Measurements from ENCODE around the gene TMEM217.

Gene TMEM217

GRCh38 chr6:37177935-37178517, 79.9 kb downstream of the TMEM217 start:
- DNase-seq, result no peak

GRCh38 chr6:37177077-37177934, 80.6 kb downstream of the TMEM217 start:
- no peak for DNase-seq

GRCh38 chr6:37176268-37177076, 81.5 kb downstream of the TMEM217 start:
- no peak for DNase-seq

GRCh38 chr6:37175332-37176267, 82.3 kb downstream of the TMEM217 start:
- no peak for DNase-seq

GRCh38 chr6:37174515-37175331, 83.2 kb downstream of the TMEM217 start:
- DNase-seq, result no peak

GRCh38 chr6:37174196-37174514, 83.8 kb downstream of the TMEM217 start:
- no peak for DNase-seq

- DNase-seq, result no peak
Measured at GRCh38 chr6:37173493-37174195, 84.3 kb downstream of the TMEM217 start.

GRCh38 chr6:37172912-37173492, 84.9 kb downstream of the TMEM217 start:
- no peak for DNase-seq

- DNase-seq, result peak; percentile 89
Measured at GRCh38 chr6:37171970-37172812, 85.8 kb downstream of the TMEM217 start.

- DNase-seq, result peak; percentile 24
Measured at GRCh38 chr6:37171201-37171969, 86.6 kb downstream of the TMEM217 start.

GRCh38 chr6:37170273-37171200, 87.4 kb downstream of the TMEM217 start:
- DNase-seq, result peak; percentile 21

- peak; percentile 98 for DNase-seq
Measured at GRCh38 chr6:37169496-37170272, 88.3 kb downstream of the TMEM217 start, which contains the start of gene PIM1. Gene PIM1, plus strand, starts transcription at chr6:37170152. Its CDS starts 424 bp downstream, at chr6:37170576.

- DNase-seq, result no peak
Measured at GRCh38 chr6:37168811-37169495, 89.0 kb downstream of the TMEM217 start.

GRCh38 chr6:37168163-37168758, 89.7 kb downstream of the TMEM217 start:
- no peak for DNase-seq

GRCh38 chr6:37162740-37163139, 95.2 kb downstream of the TMEM217 start:
- DNase-seq, result no peak

Measured in activated CD4-positive, alpha-beta T cell treated with anti-CD3 and anti-CD28 coated beads for 1 hour (primary cell).